C4-2B (cell line): ENCODE data around the gene EFR3B.

ENCODE experiments used
- CTCF ChIP-seq: fragments of 450-650 bp; conservative IDR thresholded peaks from 2 replicates; pipeline ENCODE4 v1.5.1; 2017; ENCODE audit warnings: mild to moderate bottlenecking
- ZFX ChIP-seq: fragments of 450-650 bp; IDR thresholded peaks from 2 replicates; pipeline ENCODE4 v1.6.1; 2017

DNA sequence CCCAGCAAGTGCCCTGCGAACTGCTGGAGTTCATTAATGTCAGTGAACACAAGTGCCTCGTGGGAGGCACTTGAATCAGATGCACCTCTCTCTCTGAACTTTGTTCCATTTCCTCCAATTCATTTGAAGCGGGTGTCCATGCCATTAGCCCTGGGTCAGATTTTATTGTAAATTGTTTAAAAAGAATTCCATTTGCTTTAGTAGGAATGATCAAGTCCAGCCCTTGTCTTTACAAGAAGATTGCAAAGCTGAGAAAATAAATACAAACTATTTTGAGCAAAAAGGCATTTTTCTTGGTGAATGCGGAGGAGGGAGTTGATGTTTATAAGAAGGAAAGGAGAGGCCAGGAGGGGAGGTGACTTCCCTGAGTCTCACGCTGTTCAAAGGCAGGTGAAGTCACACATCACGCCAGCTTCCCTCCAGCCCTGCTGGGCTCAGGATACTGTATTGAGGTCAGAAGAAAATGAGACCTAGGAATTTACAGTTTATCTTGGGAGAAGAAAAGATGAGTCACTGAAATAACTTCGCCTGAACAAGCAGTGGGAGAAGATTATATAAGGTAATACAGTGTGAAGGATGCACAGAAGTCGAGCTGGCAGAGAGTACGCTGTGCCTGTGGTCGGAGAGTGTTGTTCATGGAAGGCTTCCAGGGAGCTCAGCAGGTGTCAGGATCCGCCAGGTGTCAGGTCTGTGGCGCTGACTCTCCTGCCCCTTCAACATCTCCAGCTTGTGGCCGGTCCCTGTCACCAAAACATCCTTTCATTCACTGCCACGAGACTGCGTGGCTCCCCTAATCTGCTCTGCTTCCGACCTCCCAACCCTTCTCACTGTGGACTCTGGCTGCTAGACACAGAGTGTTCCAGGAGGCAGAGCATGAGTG is 36.5 kb downstream of the EFR3B start:
- TF ChIP-seq CTCF (no peak), ZFX (no peak)
